NCI-H187 treated with DMSO at 0.1 percent for 48 hours (cell line): ENCODE results near the gene IGSF6.
"Not testable (repeated sequence)": the region's sequence is repeated elsewhere in the genome, so short reads cannot be mapped to it uniquely, and the experiment has no call there.

Source experiments
- DNase-seq: peaks from one replicate; lab custom pipeline; 2025; lab: John Stamatoyannopoulos, UW

Gene IGSF6, protein sequence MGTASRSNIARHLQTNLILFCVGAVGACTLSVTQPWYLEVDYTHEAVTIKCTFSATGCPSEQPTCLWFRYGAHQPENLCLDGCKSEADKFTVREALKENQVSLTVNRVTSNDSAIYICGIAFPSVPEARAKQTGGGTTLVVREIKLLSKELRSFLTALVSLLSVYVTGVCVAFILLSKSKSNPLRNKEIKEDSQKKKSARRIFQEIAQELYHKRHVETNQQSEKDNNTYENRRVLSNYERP

DNA sequence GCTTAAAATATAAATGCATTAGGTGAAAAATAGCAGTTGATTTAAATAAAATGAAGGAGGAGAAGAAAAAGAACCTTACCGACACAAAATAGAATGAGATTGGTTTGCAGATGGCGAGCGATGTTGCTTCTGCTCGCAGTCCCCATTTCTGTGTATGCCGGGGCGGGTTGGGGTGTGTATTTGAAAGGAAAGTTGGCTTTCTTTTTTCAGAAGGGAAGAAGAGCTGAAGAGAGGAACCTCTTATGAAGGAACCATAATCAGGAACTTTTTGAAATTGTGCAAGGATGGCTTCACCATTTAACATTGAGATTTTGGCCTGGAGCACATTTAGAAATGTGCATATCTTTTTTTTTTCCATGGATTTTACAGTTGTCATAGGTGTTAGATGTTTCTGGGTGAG, at the start of gene IGSF6:
IGSF6 (minus strand) TSS at position 156 of the 400 bp plus-strand sequence; CDS start at position 146, 10 bp downstream.
- DNase-seq, result no peak

GRCh38 chr16:21701271-21701670, 48.9 kb upstream of the IGSF6 start:
- no peak for DNase-seq

GRCh38 chr16:21698169-21699032, 46.0 kb upstream of the IGSF6 start:
- DNase-seq, result no peak

GRCh38 chr16:21697032-21697431, 44.6 kb upstream of the IGSF6 start:
- no peak for DNase-seq

- no peak for DNase-seq
Measured at GRCh38 chr16:21694609-21695008, 42.2 kb upstream of the IGSF6 start.

- not testable (repeated sequence) for DNase-seq
Measured at GRCh38 chr16:21690967-21691366, 38.6 kb upstream of the IGSF6 start.

GRCh38 chr16:21689107-21689506, 36.7 kb upstream of the IGSF6 start:
- DNase-seq, result no peak

GRCh38 chr16:21685034-21685455, 32.6 kb upstream of the IGSF6 start:
- no peak for DNase-seq

DNA sequence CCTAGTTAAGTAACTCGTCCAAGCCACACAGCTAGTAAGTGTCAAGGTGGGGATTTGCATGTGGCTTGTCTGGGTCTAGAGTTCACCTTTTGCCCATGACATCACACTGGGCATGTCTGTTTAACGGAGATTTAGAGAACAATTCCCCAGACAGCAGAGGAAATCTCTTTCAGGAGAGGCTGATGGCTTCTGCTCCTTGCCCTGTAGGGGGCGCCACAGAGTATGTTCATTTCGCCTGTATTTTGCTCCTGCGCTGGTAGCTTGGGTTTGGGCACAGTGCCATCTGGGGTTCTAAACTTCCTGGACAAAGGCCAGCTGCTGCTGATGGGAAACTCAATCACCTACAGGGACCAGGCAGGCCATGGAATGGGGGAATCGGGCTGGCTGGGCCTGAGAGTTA, 31.8 kb upstream of the IGSF6 start:
- no peak for DNase-seq

- no peak for DNase-seq
Measured at GRCh38 chr16:21683184-21683583, 30.8 kb upstream of the IGSF6 start.

DNA sequence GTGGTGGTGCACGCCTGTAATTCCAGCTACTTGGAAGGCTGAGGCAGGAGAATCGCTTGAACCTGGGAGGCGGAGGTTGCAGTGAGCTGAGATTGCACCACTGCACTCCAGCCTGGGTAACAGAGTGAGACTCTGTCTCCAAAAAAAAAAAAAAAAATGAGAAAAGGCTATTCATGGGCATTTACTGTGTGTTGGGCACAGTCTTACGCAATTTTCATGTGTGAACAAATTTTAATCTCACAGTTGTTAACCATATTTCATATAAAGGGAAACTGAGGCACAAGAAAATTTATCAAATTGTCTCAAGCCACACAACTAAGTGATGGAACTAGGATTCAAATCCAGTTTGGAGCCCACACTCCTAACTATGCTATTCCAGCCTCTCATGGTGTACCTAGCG, 28.3 kb upstream of the IGSF6 start:
- DNase-seq, result not testable (repeated sequence)

DNA sequence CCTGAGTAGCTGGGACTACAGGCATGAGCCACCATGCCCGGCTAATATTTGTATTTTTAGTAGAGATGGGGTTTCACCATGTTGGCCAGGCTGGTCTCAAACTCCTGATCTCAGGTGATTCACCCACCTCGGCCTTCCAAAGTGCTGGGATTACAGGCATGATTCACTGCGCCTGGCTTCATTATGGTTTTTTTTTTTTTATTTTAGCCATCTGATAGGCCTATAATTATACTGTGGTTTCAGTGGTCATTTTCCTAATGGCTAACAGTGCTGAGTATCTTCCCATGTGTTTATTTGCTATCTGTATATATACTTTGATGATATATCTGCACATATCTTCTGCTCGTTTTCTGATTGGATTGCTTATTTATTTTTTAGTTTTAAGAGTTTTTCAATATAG, 22.0 kb upstream of the IGSF6 start:
- not testable (repeated sequence) for DNase-seq

GRCh38 chr16:21673469-21673868, 21.1 kb upstream of the IGSF6 start:
- no peak for DNase-seq

- DNase-seq, result no peak
Measured at GRCh38 chr16:21667575-21667974, 15.2 kb upstream of the IGSF6 start.

- no peak for DNase-seq
Measured at GRCh38 chr16:21666772-21667171, 14.4 kb upstream of the IGSF6 start.

DNA sequence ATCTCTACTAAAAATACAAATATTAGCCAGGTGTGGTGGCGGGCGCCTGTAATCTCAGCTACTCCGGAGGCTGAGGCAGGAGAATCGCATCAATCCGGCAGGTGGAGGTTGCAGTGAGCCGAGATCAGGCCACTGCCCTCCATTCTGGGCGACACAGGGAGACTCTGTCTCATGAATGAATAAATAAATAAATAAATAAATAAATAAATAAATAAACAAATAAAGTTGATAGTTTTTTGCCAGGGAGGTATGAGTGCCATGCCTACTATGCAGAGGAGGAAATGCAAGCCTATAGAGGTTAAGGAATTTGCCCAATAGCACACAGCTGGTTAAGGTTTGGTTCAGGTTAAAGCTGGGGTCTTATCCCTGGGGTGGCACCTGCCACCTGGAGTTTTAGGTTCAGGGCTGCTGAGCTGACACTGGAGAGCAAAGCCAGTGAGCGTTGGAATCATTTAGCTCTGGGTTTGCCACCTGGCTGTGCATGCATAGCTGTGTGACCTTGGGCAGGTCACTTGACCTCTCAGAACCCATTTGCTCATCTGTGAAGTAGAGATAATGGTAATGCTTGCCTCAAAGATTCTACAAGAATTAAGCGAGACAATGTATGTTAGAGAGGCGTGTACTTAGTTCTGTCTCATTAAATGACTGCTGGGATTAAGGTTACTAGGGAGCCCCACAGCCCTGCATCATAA, 12.5 kb upstream of the IGSF6 start:
- DNase-seq, result no peak

DNA sequence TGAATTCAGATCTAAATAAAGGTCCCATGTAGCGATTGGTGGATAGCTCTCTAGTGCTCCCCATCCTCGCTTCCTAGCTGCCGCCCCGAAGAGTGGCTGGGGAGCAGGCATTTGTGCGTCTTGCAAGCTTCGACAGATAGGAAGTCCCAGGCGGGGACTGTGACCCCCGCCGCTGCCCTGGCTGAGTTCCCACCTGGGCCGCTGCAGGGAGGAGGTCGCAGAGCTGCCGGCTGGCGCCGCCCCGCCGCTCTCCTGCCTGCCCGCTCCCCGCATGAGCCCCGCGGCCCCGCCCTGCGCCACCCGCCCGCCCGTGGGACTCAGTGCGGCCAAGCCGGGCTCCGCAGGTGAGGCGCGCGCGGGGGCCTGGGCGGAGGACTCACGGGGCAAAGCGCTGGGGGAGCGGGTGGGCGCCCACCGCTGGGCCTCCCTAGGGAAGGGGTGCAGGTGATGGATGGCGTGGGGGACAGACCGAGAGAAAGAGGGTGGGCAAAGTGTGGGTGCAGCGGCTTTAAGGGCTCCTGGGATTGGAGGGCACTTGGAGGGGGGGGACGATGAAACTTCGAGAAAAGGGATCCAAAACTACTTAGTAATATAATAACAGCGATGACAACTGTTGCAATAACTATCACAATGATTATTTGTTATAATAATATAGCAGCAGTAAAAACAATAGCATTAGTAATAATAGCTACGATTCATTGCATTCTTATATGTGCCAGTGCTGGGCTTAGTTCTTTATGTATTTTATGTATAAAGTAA, 11.7 kb upstream of the IGSF6 start, which contains the start of gene OTOA:
OTOA (plus strand) TSS at position 80 of the 759 bp plus-strand sequence. CDS start 14,547 bp downstream, outside the sequence.
- DNase-seq, result no peak

- no peak for DNase-seq
Measured at GRCh38 chr16:21659124-21659523, 6.7 kb upstream of the IGSF6 start.

DNA sequence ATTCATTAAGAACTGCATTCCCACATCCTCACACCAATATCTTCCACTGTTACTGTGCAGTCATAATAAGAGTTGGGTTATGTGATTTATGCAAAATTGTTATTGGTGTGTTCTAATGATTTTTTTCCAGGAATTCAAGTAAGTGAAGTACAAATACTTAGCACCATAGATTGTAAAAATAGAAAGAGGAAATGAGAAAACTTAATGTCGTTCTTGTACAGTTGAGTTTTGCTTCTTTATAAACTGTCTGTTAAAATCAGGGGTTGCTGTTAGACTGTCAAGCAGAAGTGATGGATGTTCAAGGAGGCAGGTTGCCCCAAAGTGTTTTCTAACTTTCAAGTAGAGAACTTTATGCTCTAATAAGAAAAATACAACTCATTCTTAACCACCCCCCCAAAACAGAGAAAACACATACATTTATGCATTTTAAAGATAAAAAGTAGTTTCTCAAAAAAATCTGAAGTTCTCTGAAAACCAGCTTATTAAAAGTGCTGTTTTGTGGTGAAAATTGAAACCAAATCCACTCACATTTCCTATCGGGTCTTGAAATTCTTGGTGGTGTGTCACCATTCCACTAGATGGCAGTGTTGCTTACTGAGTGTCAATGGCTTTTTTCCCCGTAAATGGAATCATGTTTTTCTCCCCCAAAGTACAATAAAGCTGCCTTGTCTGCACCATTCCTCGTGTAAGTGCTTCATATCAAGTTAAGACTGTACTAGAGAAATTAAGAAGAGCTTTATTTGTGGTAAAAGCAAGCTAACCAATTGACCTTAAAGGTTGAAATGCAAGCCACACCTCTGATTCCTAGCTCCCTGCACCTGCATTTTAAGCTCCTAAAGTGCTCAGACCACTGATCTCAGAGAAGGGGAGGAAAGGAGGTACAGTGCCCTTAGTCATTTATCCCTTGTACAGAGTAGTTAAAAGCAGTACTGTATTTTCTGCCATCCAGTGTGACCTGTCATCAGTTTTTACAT, 4.7 kb upstream of the IGSF6 start:
- no peak for DNase-seq

- DNase-seq, result no peak
Measured at GRCh38 chr16:21654881-21655280, 2.5 kb upstream of the IGSF6 start.

DNA sequence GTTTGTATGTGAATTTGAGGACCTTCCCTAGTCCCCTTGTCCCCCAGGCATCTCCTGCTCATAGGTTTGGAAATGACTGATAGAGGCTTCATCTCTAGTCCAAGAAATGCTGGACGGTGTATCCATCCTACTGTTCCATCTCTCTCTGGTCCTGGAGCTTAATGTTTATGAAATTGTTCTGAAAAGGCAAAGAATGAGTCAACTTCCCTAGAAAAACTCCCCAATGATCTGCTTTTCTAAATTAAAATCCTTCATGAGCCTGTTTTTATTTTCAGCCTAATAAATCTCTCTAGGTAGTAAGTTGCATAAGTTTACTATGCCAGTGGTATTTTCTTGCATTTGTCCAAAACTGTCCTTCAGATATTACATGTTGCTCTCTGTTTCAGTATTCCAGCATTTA, 2.1 kb upstream of the IGSF6 start:
- no peak for DNase-seq
